RPMI7951 (cell line): Measurements from ENCODE around the gene AGBL1. TPM values are rescaled to one million over a fixed set of nuclear protein-coding genes. Genes with fewer than 3 reads are reported as not detected.

ENCODE experiments used
- DNase-seq: peaks from one replicate; pipeline ENCODE4 v3.0.0-alpha.2; 2012; ENCODE audit warnings: low read depth
- total RNA-seq: library from RNA; depleted of rRNA; stranded (reverse); fragments of >200 nt; shearing (Covaris generic); gene quantifications from 2 replicates; pipeline ENCODE4 v1.2.3, GENCODE V29; 2014

AGBL1 gene
- total RNA-seq, 1 experiment from 2014 or later: not detected

DNA sequence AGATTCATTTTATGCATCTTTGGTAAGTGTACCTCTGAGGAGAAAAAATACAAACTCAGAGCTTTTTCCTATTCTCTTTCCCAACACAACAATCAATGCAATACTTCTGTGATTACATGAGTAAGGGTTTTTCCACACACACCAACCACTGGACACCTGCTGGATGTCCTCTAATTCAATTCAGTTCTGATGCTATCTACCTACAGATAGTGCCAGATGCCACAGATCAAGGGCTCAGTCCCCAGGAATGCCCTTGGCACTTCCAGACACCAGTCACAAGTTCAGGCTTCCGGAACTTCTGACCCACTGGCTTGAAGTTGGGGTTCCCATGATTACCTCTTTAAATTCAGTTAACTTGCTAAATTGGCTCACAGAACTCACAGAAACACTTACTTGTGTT is 511.5 kb downstream of the AGBL1 start:
- no peak for DNase-seq

DNA sequence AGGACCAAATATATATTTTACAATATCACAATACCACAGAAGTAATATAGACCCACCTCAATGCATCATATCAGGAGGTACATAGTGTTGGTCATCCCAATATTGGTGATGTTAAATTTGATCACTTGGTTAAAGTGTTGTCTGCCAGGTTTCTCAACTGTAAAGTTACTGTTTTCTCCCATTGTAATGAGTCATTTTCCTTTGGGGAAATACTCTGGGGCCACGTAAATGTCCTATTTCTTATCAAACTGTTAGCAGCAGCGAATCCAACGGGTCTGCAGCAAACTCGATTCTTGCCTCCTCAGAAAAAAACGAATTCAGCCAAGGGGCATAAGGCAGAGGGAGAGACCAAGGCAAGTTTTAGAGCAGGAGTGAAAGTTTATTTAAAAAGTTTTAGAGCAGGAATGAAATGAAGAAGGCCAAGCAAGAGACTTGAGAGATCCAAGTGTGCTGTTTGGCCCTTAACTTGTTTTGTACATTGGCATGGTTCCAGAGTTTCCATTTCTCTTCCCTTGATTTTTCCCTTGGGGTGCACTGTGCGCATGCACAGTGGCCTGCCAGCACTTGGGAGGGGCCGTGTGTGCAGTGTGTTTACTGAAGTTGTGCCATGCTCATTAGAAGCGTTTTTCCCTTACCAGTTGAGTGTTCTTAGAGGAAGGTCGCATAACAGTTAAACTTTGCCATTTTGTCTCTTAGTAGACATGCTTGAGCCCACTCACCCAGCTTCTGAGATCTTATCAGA is 512.5 kb downstream of the AGBL1 start:
- DNase-seq: peak; percentile 69

DNA sequence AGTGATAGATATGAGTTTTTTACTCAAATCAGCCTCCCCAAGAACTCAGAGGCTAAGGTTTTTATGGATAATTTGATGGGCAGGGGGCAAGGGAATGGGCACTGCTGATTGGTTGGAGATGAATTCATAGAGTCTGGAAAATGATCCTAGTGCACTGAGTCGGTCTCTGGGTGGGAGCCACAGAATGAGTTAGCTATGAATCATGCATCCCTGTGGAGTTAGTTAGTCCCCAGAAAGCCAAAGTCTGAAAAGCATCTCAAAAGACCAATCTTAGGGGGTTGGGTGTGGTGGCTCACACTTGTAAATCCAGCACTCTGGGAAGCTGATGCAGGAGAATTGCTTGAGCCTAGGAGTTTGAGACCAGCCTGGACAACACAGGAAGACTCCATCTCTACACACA is 516.1 kb downstream of the AGBL1 start:
- DNase-seq: peak; percentile 74

DNA sequence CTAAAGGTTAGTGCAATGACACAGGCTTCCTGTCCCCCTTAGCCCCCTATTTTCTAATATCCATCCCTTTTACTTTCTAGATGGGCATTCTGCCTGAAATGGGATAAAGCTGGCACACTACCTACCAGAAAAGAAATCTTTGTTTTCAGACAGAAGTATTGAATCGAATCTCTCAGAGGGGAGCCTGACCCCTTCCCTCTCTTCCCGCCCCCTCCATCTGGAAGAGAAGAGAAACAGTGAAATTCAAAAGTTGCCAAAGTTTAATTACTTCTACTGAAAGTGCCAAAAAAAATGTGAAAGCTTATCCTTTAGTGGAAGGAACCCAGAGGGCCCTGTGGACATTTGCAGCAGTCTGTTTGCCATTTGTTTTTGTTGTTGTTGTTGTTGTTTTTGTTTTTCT is 523.8 kb downstream of the AGBL1 start:
- DNase-seq: no peak

DNA sequence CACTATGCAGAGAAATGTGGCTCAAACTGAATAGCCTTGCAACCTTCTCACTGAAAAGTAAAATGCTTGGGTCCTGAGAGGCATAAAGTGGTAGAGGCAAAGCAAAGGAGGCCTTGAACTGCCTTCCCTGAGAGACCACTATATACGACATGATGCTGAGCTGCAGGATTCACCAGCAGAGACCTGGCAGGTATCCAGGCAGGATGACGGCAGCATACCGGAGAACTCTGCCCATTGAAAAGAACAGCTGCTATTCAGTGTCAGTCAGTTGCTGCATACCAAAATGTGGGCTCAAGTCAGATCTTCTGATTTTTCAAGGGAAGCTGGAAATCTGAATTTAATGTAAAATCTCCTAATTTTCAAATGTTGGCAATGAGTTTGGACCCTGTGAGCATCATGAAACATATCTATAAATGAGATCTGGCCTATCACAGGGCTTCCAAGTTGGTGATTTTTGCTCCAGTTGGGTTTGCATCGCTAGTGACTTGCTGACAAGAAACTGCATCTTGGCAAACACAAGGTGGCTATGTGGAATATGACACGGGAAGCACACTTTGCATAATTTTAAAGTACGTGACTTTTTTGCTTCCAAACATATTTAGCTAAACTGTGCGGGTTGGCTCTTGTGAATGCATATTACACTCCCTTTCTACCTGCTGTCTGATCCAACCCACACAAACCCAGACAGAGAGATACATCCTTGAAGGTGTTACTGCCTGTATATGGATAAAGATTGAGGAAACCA is 529.0 kb downstream of the AGBL1 start:
- peak; percentile 76 for DNase-seq

DNA sequence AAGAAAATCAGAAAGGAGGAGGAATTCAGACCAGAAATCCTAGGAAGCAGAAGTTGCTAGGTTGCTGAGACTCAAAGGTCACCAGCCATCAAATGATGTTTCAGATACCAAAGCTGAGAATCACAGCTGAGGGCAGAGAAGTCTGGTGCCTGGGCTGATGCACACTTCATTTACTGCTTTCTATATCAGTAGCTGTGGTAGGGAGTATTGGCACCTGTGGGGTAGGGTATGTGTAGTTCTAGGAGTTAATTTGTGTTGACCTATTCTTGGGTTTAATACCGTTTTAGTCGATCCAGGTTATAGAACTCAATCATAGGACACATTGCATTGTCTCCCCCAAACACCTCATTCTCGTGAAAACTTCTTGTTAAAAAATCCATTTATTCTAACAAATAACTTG is 529.6 kb downstream of the AGBL1 start:
- DNase-seq: no peak

DNA sequence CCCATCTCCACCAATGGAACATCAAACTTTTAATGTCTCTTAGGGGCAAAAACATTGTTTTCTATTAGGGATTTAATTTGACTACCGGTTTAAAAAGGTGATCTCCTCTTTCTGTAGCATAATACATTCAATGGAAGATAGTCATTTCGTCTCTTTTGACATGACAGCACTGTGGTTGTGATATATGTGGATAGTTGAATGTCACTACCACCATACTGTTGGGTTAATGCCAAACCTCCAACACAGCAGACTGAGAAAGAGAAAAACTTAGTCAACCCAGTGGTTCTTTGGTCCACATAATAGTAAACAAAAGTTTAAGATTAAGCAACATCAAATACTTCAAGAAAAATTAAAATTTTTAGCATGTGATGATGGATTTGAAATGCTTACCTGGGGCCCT is 530.4 kb downstream of the AGBL1 start:
- DNase-seq: peak; percentile 28

DNA sequence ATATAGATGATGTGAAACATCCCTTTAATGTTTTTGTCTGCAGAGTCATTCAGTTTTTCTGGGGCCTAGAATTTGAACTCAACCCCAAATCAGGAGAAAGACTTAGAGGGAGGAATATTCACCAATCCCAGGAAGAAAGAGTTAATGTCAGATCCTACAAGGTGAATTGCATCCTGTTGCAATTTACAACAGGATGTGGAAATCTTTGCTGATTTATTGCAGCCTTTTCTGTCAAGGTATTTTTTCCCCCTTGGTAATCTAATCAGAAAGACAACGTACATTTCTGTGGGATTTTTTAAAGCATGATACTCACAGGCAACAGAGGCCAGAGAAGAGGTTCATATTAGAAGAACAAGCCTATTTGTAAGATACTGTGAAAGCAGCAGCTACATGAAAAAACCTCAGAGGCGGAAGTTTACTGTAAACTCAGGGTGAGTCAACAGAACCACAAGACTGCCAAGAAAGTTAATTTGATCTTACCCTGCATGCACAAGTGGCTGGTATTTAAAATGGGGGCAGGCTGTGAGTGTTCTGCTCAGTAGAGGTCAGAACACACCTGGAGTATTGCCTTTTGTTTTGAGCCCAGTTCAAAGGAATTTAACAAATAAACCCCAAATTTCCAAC is 531.9 kb downstream of the AGBL1 start:
- DNase-seq: peak; percentile 90

DNA sequence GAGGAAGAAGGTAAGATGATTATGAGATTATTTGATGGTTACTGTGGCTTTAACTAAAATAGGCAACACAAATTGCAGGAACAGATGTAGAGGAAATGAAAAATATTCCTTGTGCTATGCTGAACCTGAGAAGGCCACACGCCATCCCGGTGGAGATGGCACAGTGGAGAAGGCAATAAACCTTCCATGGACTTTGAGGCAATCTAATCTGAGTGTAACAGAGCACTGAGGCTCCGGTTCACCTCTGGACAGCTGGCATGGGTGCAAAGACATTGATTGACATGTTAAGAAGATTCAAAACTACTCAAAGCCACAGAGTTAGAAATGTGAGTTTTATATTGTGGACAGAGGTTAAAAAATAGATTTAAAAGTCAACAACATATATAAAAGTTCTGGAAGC is 535.7 kb downstream of the AGBL1 start:
- no peak for DNase-seq

DNA sequence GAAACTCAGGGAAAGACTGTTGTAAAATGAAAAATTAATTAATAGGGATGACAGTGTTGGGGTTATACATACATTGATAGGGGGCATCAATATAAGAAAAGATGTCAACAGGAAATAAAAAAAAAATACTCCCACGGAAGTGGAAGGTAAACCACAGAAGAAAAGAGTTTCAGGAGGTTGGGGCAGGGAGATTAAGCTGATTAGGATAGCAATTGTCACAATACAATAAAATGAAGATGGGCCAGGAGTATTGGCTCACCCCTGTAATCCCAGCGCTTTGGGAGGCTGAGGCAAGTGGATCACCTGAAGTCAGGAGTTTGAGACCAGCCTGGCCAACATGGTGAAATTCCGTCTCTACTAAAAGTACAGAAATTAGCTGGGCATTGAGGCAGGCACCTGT is 536.1 kb downstream of the AGBL1 start:
- no peak for DNase-seq

DNA sequence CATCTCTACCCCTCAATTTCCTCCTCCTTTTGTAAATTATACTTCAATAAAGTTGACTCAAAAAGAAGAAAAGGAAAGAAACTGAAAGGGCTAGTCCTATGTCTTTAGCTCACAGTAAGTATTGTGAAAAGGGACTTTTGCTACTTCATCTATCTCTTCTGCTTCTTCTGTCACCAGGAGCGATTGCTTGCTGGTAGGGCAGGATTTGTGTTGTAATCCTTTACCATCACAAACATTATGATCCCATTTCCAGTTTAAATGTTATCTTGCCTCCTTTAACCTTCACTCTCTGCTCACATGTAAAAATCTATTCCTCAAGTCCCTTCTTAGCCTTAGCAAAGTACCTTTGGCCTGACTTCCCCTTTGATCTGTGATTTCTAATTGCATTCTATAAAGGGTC is 537.1 kb downstream of the AGBL1 start:
- no peak for DNase-seq

DNA sequence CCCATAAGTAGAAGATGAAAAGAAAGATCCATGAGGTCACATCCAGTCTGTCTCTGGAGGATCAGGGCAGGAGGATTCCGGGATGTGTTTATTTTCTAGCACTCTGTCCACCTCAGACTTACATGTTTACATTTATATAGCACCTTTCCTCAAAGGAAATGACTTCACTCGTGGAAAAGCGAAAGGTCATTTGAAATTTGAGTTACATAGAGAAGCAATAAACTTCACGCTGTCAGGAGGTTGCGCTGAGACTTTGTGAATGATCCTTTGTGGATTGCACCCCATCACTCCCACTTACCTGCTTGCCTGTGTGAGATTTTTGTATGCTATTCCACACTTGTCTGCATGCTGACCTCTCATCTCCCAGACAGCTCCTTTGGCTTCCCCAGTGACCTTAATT is 540.5 kb downstream of the AGBL1 start:
- no peak for DNase-seq

DNA sequence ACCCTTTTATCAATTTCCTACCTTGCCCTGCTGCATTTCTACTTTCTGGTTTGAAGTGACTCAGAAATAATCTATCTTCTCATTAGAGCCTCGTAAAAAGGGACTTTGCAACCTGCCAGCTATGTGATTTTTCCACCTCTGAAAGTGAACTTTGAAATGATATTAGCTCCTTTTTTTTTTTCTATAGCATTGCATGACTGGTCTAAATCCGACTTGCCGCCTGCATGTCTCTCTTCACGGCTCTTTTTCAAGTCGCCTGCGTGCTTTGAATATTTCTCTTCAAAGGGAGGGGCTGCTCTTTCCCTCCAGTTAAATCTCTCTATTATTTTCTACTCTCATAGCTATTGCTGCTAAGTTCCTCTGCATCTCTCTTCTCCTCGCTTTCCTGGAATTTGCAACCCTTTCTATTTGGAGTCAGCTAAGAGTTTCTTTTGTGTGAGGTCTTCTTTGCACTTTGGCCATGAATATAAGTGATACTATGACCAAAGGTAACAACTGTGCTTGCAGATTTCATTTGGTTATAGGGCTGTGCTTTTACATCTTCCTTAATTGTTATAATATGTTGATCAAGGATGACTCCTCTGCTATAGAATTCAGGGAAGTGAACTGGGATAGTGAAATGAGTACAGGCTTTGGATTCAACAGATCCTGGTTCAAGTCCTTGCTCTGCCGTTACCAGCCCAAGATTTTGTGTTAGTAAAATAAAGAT is 541.1 kb downstream of the AGBL1 start:
- DNase-seq: no peak

DNA sequence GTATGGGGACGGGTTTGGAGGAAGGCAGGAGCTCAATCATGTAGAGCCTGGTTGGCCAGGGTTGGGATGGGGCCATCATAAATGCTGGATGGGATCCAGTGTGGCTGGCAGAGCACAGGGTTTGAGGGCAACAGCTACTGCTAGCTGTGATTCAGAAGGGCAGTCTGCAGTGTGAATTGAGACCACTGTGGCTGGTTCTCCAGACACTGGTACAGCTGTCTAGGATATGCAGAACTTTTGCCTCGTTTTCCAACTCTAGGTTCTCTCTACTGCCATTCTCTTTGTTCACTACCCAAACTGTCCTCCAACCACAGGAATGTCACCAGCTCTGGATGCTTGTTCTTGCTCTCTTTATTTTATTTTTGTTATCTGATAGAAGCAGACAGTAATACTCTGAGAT is 543.6 kb downstream of the AGBL1 start:
- peak; percentile 51 for DNase-seq

DNA sequence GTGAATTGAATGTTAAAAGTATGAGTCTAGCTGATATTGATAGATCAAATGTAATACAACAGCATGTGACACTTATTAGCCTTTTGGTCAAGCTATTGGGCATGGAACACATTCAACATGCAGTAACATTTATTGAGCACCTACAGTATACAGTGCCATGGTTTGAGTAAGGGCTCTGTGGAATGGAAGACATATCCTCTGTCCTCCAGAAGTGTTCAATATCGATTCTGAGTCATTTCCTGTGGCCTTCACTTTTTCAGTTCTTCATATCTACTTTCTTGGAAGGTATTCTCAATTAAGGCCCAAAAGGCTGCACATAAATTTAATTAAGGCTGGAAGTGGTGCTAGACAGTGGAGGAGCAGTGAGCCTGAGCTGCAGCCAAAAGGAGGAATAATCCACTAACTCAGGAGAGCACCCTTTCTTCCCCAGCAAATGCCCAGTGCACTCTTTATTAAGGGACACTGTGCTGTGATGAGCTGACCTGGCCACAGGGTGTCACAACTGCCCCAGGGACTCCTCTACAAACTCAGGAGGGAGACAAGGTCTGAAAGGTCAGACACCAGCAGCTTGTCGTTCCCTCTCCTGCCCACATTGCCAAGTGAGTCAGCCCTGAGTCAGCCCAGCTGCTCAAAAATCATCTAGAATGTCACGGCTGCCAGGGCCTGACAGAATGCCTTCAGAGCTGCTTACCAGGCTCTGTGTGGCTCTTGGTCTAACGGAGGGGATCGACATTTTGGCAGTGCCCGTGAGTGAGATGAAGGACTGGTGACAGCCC is 544.8 kb downstream of the AGBL1 start:
- peak; percentile 99 for DNase-seq

DNA sequence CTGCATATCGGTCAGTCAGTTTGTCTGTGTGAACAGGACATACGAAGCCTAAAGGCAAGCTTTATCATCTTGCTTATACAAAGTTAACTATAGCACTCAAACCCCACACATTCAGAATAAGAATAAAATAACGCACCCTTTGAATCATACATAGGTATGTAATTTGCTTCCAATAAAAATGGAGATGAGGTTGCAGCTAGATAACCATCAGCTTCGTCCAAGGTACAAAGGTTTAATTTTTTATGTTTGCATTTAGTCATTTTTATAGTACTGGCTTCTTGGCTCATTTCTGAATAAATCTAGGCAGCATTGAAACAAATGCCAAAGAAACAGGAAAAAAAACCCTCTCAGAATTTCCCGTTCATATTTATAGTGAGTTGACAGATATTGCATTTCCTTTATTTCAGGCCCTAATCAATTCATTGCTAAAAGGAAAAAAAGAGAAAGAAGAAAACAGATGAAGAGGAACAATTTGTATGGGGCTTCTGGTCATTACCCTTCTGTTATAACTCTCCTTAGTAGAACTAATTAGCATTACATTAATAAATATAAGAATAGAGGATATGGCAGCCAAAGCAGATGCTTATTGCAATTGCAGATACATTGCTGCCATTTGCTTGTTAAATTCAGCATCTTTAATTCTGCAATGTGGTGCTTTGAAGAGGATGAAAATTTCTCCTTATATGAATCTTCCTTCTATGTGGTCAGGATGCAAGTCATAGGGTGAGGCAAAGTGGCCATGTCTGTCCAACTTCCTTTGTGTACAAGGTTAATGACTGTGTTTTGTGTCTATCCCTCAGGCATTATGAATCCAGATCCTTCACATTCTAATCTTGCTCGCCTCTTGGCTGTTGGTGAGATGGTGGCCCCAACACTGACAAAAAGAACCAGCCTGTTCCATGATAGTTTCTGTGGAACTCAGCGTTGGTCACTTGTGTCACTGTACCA is 550.0 kb downstream of the AGBL1 start:
- peak; percentile 75 for DNase-seq

DNA sequence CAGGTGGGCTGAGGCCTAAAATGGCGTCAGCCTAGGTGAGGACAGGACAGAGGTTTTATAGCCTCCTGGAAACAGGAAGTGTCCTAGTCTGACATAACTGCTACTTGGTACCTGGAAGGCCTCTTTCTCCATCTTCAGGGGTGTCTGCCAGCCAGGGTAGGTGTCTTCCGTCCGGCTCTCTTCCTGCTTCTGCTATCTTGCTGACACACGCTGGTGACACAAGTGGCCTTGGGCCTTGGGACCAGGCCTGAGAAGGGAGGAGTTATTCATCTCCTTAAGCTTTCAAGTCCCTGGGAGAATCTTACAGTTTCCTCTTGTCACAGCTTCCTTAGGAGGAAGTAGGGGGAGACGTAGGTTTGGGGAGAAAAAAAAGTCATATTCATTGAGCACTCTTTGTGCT is 551.3 kb downstream of the AGBL1 start:
- DNase-seq: no peak

DNA sequence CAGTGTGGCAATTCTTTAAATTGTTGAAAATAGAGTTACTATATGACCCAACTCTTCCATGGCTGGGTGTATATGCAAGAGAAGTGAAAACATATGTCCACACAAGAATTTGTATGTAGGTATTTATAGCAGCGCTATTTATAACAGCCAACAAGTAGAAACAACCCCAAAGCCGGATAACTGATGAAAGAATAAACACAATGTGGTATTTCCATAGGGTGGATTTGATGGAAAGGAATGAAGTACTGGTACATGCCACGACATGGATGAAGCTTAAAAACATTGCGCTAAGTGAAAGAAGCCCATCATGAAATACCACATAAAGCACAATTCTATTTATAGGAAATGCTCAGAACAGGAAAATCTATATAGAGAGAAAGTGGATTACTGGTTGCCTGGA is 554.5 kb downstream of the AGBL1 start:
- DNase-seq: no peak

DNA sequence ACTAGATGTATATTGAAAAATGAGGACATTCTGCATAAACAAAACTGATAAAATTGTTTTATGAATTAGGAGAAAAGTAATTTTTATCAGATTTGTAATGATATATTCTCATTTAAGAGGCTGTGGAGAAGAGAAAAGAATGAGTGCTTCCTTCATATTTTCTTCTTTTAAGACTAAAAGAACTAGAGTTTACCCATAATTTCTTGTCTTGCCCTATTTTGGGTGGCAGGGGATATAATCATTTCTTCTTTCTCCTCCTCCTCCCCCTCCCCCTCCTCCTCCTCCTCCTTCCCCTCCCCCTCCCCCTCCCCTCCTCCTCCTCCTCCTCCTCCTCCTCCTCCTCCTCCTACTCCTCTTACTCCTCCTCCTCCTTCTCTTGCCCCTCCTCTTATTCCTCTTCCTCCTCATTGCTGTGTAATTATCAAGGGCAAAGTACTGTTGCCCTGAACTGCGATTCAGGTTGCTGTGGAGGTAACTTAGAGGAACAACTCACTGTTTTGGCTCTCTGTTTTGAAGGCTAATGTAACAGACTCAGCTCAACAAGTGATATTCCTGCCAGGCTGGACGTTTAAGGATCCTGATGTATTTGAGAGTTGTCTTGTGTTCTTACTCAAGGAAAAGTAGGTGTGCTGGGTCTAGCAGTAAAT is 555.4 kb downstream of the AGBL1 start:
- DNase-seq: no peak

DNA sequence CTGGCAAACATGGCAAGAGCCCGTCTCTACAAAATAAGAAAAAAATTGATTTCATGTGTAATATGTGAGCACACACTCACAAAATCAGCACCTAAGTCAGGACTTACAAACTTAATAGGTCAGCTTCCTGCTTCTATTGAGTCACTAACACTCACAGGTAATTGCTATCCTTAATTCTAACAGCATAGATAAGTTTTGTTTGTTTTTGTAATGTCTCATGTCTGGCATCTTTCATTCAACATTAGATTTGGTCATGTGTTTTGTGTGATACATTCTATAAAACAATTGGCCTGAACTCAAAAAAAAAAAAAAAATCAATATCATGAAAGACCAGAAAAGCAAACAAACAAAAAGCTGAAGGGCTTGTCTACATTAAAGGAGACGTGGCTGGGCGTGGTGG is 564.7 kb downstream of the AGBL1 start:
- DNase-seq: no peak
